ENCODE data around the gene EXTL1.

GRCh38 chr1:25973610-25974321, 47.8 kb upstream of the EXTL1 start:
- TF ChIP-seq CTCF (IDR thresholded peaks at IDR 0.05; ENCODE audit: insufficient read depth, low read length, poor library complexity, severe bottlenecking): no peak
- TF ChIP-seq EZH2phosphoT487 (conservative IDR thresholded peaks at IDR 0.05; ENCODE audit: low read length): no peak

All from SU-DHL-6 (cell line).